Stimulated activated CD4-positive, alpha-beta T cell treated with anti-CD3 and anti-CD28 coated beads, TNF-alpha, amount 100 ng/mL, for 1 hour (primary cell): ENCODE measurements around the gene WDR6.

Source experiments
- DNase-seq, 3 donors: peaks; one replicate each; pipeline ENCODE4 v3.0.0-alpha.2; 2020; ENCODE audit warnings: low read depth in 3 of 3, low spot score in 1 of 3

WDR6 gene

GRCh38 chr3:49027634-49028033 lies 20.4 kb downstream of the WDR6 start:
- no peak for DNase-seq

GRCh38 chr3:49028298-49028672 lies 21.1 kb downstream of the WDR6 start:
- no peak for DNase-seq

- DNase-seq = peak; percentile 80 to 89 (median 89)
These were observed 21.7 kb downstream of the WDR6 start, which contains the start of gene IMPDH2 for GRCh38 chr3:49028673-49029562. Gene IMPDH2 (minus strand): TSS chr3:49029398. CDS start chr3:49029350, 48 bp downstream.

DNA sequence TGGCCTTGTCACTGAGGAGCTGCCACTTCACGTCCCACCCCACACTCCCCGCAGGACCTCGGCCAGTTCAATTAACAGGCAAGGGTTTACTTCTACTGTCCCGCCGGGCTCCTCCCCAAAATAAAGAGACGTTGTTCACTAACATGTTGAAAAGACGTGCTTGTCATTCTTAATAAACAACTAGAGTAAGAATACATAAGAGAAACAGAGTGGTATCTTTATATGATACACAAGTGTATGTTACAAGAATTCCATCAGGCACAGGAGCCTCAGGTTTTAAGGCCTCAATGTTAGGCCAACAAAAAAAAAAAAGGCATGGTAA lies 22.3 kb downstream of the WDR6 start:
- no peak for DNase-seq

- DNase-seq = no peak
These were observed 23.1 kb downstream of the WDR6 start for GRCh38 chr3:49030321-49030720.

GRCh38 chr3:49032646-49033304 lies 25.6 kb downstream of the WDR6 start:
- no peak for DNase-seq

GRCh38 chr3:49034650-49035049 lies 27.5 kb downstream of the WDR6 start:
- no peak for DNase-seq

- no peak for DNase-seq
These were observed 28.1 kb downstream of the WDR6 start for GRCh38 chr3:49035281-49035680.

DNA sequence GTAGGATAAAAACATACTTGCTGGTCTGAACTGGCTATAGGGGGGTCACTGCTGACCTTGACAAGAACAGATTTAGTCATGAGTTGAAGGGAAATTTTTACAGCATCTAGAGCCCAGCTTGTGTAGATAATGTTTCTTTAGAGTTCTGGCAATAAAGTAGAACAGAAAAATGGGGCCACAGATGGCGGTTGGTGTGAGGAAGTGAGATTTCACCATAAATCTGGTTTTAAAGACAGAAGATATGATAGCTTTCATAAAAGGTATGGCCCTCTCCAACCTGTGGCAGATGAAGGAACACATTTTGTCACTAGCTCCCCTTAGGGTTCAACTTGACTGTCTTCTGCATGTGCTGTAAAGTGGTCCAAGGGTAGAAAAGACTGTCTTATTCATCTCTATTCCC lies 46.4 kb downstream of the WDR6 start:
- DNase-seq = no peak

DNA sequence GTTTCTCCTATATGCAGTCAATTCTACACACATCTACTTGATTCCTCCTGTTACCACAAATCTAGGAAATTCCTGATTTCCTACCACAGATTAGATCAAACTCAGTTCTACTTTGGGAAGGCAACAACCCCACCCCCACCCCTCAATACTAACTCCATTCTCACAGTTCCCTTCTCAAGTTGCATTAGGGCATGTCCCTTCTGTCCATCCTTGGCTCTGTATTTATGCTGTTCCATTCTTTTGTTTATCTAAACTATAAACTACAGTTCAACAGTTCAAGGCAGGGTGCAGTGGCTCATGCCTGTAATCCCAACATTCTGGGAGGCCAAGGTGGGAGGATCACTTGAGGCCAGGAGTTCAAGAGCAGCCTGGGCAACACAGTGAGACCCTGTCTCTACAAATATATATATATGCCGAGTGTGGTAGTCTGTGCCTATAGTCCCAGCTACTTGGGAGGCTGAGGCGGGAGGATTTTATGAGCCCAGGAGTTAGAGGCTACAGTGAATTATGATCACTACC lies 47.2 kb downstream of the WDR6 start:
- no peak for DNase-seq

DNA sequence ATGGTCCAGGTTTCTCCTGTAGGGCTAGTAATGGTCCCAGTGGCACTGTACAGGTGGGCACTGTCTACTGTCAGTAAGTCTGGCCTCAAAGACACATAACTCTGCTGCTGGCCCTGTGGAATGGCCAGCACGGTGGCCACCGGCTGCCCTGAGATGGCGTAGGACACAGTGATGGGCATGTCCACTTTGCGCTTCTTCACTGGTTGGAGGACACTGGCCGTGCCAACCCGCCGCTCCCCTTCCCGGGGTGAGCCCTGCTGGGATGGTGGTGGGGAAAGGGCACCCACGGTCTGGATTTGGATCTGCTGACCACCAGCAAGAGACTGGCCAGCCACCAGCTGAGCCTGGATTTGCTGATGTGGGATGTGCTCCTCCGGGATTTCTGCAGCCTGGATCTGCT lies 50.1 kb downstream of the WDR6 start:
- DNase-seq = no peak

- DNase-seq = no peak
These were observed 50.8 kb downstream of the WDR6 start for GRCh38 chr3:49058011-49058410.
